Testis (tissue), 3 donors: ENCODE data around the gene CTNNB1. TPM values are rescaled to one million over a fixed set of nuclear protein-coding genes. Genes with fewer than 3 reads are reported as not detected.
"Not testable (repeated sequence)": the region's sequence is repeated elsewhere in the genome, so short reads cannot be mapped to it uniquely, and the experiment has no call there.

Experiments used
- DNase-seq: peaks from one replicate; pipeline ENCODE4 v3.0.0-alpha.2; 2019
- H3K27ac ChIP-seq, 2 donors: fragments of 200-600 bp; sonication (generic); one replicate each; pipeline ENCODE4 v1.5.1; 2019
- H3K27me3 ChIP-seq: fragments of 200-600 bp; sonication (generic); one replicate; pipeline ENCODE4 v1.5.1; 2019
- H3K36me3 ChIP-seq: fragments of 200-600 bp; sonication (generic); one replicate; pipeline ENCODE4 v1.5.1; 2017; ENCODE audit warnings: low read depth; ENCODE audit errors: missing control alignments
- H3K4me1 ChIP-seq: fragments of 200-600 bp; sonication (generic); one replicate; pipeline ENCODE4 v1.5.1; 2019
- H3K4me3 ChIP-seq, 2 donors: fragments of 200-600 bp; sonication (generic); one replicate each; pipeline ENCODE4 v1.5.1; 2017 to 2019
- H3K9me3 ChIP-seq: fragments of 200-600 bp; sonication (generic); one replicate; pipeline ENCODE4 v1.5.1; 2017
- POLR2A ChIP-seq: fragments of 450-650 bp; IDR thresholded peaks from one replicate; pipeline ENCODE4 v1.6.1; 2017; ENCODE audit warnings: antibody characterized with exemption, mild to moderate bottlenecking, moderate library complexity
- WGBS, 2 donors: methylation state at CpG; one replicate each; pipeline ENCODE4 v1.1.5; 2018; 5-methylcytosine and 5-hydroxymethylcytosine counted together
- intact Hi-C: fragments of 100-400 bp; cut with DNase I; formaldehyde crosslinking; loops from one replicate; pipeline ENCODE4 v1.15.1; 2023; ENCODE audit warnings: low total_unique reads
- polyA plus RNA-seq: library from polyadenylated mRNA; stranded (reverse); fragments of 350-450 nt; fragmentation: Illumina TruSeq; extraction: RNeasy Lipid Tissue Mini Kit (QIAGEN cat#74804); gene quantifications from one replicate; pipeline ENCODE4 v1.2.3, GENCODE V29; 2014; ENCODE audit warnings: low read depth, low replicate concordance; ENCODE audit not compliant: insufficient read depth
- small RNA-seq, 2 donors: library from RNA; depleted of rRNA; stranded (forward); fragments of <200 nt; gene quantifications; one replicate each; pipeline ENCODE3, GENCODE V24; 2016
- total RNA-seq, 2 donors: library from RNA; depleted of rRNA; stranded (reverse); fragments of >200 nt; gene quantifications; one replicate each; pipeline ENCODE4 v1.2.3, GENCODE V29; 2016
- TF ChIP-seq, protein P1 (sequence below), 3 experiments: fragments of 450-650 bp in 2 of 3; fragments of 200-600 bp in 1 of 3; sonication (generic) in 1 of 3; IDR thresholded peaks; one replicate each; pipeline ENCODE4 v1.5.1; 2016 to 2019; ENCODE audit warnings: antibody characterized with exemption in 3 of 3, mild to moderate bottlenecking in 2 of 3, moderate library complexity in 1 of 3

Gene CTNNB1
- total and polyA plus RNA-seq, 3 donors from 2014 or later = 146 to 379 (median 293) TPM

GRCh38 chr3:41277790-41278465 lies 78.6 kb downstream of the CTNNB1 start:
- H3K4me3 ChIP-seq = no peak overlapping the region

DNA sequence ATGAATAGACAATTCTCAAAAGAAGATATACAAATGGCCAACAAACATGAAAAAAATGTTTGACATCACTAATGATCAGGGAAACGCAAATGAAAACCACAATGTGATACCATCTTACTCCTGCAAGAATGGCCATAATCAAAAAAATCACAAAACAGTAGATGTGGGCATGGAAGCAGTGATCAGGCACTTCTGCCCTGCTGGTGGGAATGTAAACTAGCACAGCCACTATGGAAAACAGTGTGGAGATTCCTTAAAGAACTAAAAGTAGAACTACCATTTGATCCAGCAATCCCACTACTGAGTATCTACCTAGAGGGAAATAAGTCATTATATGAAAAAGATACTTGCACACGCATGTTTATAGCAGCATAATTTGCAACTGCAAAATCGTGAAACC lies 85.6 kb downstream of the CTNNB1 start:
- H3K4me3 ChIP-seq, H3K27ac ChIP-seq, DNase-seq, H3K4me1 ChIP-seq, H3K36me3 ChIP-seq, H3K9me3 ChIP-seq, intact Hi-C loops, H3K27me3 ChIP-seq: not testable (repeated sequence)
- 90 to 92% methylated on average over 3 of the region's 3 CpGs for WGBS, 2 donors

More at GRCh38 chr3:41277790-41278465, 78.6 kb downstream of the CTNNB1 start:
- no peaks in the 10 kb centered on the region for H3K36me3 ChIP-seq
- 79 to 97% methylated on average over 6 to 16 of the region's 16 CpGs for WGBS, 2 donors
- no peak for DNase-seq
- H3K27ac ChIP-seq = no peak overlapping the region
- TF ChIP-seq POLR2A = no peak
- TF ChIP-seq, protein P1, sequence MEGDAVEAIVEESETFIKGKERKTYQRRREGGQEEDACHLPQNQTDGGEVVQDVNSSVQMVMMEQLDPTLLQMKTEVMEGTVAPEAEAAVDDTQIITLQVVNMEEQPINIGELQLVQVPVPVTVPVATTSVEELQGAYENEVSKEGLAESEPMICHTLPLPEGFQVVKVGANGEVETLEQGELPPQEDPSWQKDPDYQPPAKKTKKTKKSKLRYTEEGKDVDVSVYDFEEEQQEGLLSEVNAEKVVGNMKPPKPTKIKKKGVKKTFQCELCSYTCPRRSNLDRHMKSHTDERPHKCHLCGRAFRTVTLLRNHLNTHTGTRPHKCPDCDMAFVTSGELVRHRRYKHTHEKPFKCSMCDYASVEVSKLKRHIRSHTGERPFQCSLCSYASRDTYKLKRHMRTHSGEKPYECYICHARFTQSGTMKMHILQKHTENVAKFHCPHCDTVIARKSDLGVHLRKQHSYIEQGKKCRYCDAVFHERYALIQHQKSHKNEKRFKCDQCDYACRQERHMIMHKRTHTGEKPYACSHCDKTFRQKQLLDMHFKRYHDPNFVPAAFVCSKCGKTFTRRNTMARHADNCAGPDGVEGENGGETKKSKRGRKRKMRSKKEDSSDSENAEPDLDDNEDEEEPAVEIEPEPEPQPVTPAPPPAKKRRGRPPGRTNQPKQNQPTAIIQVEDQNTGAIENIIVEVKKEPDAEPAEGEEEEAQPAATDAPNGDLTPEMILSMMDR (IDR thresholded peaks at IDR 0.05) = no peak
- no peaks in the 10 kb centered on the region for H3K4me1 ChIP-seq
- no peaks in the 10 kb centered on the region for H3K9me3 ChIP-seq
- H3K27me3 ChIP-seq = no peaks in the 10 kb centered on the region
- intact Hi-C loops = no loop called here

GRCh38 chr3:41286305-41286704 lies 87.0 kb downstream of the CTNNB1 start:
- Histone ChIP-seq H3K36me3 (no peaks in the 10 kb centered on the region), H3K9me3 (no peaks in the 10 kb centered on the region), H3K27me3 (no peaks in the 10 kb centered on the region), H3K4me3 (no peak overlapping the region), H3K4me1 (no peaks in the 10 kb centered on the region), H3K27ac (no peak overlapping the region)
- intact Hi-C loops = no loop called here
- no peak for DNase-seq
- WGBS, 2 donors = 87 to 88% methylated on average over 6 of the region's 6 CpGs
- TF ChIP-seq, protein P1 (IDR thresholded peaks at IDR 0.05) = no peak
- no peak for TF ChIP-seq POLR2A

DNA sequence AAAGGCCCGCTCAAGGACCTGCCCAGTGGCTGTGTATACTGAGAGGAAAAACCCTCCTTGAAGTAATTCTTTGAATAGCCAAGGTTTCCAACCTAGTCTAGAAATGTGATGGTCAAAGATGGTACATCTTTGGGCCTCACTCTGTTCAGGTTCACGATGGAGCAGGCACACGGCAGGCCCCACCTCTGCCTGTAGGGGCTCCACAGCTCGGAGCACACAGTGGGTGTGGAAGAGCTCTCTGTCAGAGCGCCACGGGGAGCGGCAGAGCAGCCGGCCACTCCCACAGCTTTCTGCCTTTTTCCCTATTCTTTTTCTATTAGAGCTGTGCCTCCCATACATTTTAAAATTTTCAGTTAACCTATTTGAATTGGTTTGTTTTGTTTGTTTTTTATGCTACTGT lies 89.5 kb downstream of the CTNNB1 start:
- Histone ChIP-seq H3K36me3 (no peaks in the 10 kb centered on the region), H3K4me3 (no peak overlapping the region), H3K4me1 (no peaks in the 10 kb centered on the region), H3K27ac (no peak overlapping the region), H3K27me3 (no peaks in the 10 kb centered on the region), H3K9me3 (no peaks in the 10 kb centered on the region)
- WGBS, 2 donors = 89 to 92% methylated on average over 8 of the region's 8 CpGs
- DNase-seq = no peak
- no peak for TF ChIP-seq POLR2A
- TF ChIP-seq, protein P1 (IDR thresholded peaks at IDR 0.05) = no peak
- intact Hi-C loops = no loop called here

Small RNA genes within 50 kb of the gene (small RNA-seq; reads per million reads assigned to genes)
- 0 reads per million in 2 donors for gene MRPS31P1
